Measurements from ENCODE around the gene SRMS.

- no peak for TF ChIP-seq POLR2A (IDR thresholded peaks at IDR 0.05)
- no peak for TF ChIP-seq CTCF (IDR thresholded peaks at IDR 0.05)
Measured at GRCh38 chr20:63500151-63500901, 47.2 kb downstream of the SRMS start.

Measured in testis (tissue), 2 donors.